Measurements from ENCODE around the gene KCNH8.

The KCNH8 gene

GRCh38 chr3:19171794-19172193 lies 23.5 kb downstream of the KCNH8 start:
- DNase-seq (ENCODE audit: low read depth) = no peak
- TF ChIP-seq, protein P1, sequence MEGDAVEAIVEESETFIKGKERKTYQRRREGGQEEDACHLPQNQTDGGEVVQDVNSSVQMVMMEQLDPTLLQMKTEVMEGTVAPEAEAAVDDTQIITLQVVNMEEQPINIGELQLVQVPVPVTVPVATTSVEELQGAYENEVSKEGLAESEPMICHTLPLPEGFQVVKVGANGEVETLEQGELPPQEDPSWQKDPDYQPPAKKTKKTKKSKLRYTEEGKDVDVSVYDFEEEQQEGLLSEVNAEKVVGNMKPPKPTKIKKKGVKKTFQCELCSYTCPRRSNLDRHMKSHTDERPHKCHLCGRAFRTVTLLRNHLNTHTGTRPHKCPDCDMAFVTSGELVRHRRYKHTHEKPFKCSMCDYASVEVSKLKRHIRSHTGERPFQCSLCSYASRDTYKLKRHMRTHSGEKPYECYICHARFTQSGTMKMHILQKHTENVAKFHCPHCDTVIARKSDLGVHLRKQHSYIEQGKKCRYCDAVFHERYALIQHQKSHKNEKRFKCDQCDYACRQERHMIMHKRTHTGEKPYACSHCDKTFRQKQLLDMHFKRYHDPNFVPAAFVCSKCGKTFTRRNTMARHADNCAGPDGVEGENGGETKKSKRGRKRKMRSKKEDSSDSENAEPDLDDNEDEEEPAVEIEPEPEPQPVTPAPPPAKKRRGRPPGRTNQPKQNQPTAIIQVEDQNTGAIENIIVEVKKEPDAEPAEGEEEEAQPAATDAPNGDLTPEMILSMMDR (IDR thresholded peaks at IDR 0.05; ENCODE audit: insufficient read depth, low read depth, low read length, missing control alignments) = no peak

GRCh38 chr3:19173945-19174344 lies 25.6 kb downstream of the KCNH8 start:
- TF ChIP-seq, protein P1 (IDR thresholded peaks at IDR 0.05; ENCODE audit: insufficient read depth, low read depth, low read length, missing control alignments) = no peak
- H3K4me3 ChIP-seq (ENCODE audit: low read depth, low read length) = no peak overlapping the region
- DNase-seq (ENCODE audit: low read depth) = no peak

More at GRCh38 chr3:19171794-19172193, 23.5 kb downstream of the KCNH8 start:
- H3K4me3 ChIP-seq (ENCODE audit: low read depth, low read length) = no peak overlapping the region

GRCh38 chr3:19183584-19183983 lies 35.3 kb downstream of the KCNH8 start:
- TF ChIP-seq, protein P1 (IDR thresholded peaks at IDR 0.05; ENCODE audit: insufficient read depth, low read depth, low read length, missing control alignments) = no peak
- no peak overlapping the region for H3K4me3 ChIP-seq (ENCODE audit: low read depth, low read length)
- DNase-seq (ENCODE audit: low read depth) = no peak

GRCh38 chr3:19190126-19190525 lies 41.8 kb downstream of the KCNH8 start:
- no peak overlapping the region for H3K4me3 ChIP-seq (ENCODE audit: low read depth, low read length)
- DNase-seq (ENCODE audit: low read depth) = no peak
- TF ChIP-seq, protein P1 (IDR thresholded peaks at IDR 0.05; ENCODE audit: insufficient read depth, low read depth, low read length, missing control alignments) = no peak

- TF ChIP-seq, protein P1 (IDR thresholded peaks at IDR 0.05; ENCODE audit: insufficient read depth, low read depth, low read length, missing control alignments) = no peak
- peak; percentile 44 for DNase-seq (ENCODE audit: low read depth)
- no peak overlapping the region for H3K4me3 ChIP-seq (ENCODE audit: low read depth, low read length)
Observed at GRCh38 chr3:19190602-19191001, 42.3 kb downstream of the KCNH8 start.

DNA sequence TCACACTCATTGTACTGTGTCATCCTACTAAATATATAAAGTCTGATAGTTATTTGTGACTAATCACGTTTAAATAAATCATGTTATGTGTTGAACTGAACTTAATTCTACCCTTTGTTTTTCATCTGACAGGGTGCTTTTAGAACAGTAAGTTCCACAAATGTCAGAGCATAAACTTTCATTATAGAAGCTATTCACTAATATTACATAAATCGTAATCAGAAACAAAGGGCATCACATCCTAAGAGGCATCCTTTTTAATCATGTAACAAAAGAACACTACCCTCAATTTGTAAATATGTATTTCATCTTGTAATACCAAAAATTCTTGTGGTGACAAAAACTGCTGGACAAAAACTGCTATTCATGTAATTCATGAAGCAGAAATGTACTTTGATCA lies 50.8 kb downstream of the KCNH8 start:
- H3K4me3 ChIP-seq (ENCODE audit: low read depth, low read length) = no peak overlapping the region
- DNase-seq (ENCODE audit: low read depth) = no peak
- TF ChIP-seq, protein P1 (IDR thresholded peaks at IDR 0.05; ENCODE audit: insufficient read depth, low read depth, low read length, missing control alignments) = no peak

- no peak overlapping the region for H3K4me3 ChIP-seq (ENCODE audit: low read depth, low read length)
- DNase-seq (ENCODE audit: low read depth) = no peak
- TF ChIP-seq, protein P1 (IDR thresholded peaks at IDR 0.05; ENCODE audit: insufficient read depth, low read depth, low read length, missing control alignments) = no peak
Observed at GRCh38 chr3:19202303-19202702, 54.0 kb downstream of the KCNH8 start.
